K562 (cell line): ENCODE measurements around the gene TMEFF2. TPM values are rescaled to one million over a fixed set of nuclear protein-coding genes. Genes with fewer than 3 reads are reported as not detected.

Experiments
- ATAC-seq: fragments of 200-7000 bp; cut with Tn5 transposase; 3 replicates; pipeline ENCODE4 v1.9.1; 2020; ENCODE audit warnings: moderate library complexity
- BruUV-seq: library from RNA; stranded (reverse); fragments of 400-500 nt; replicated peaks from 2 replicates; lab custom pipeline; 2021; lab: Mats Ljungman, UMichigan
- CTCF ChIA-PET: fragments of 300-600 bp; formaldehyde crosslinking; extraction: SDS; loops from one replicate; lab custom pipeline; 2021; ENCODE audit warnings: low intra/inter-chr PET ratio; lab: Yijun Ruan, JAX
- POLR2A ChIA-PET: fragments of 300-600, 350-650 bp; sonication (Branson Sonifier 250); formaldehyde crosslinking; extraction: SDS; loops from one replicate; lab custom pipeline; 2021; ENCODE audit warnings: antibody characterized with exemption, inconsistent platforms; lab: Yijun Ruan, JAX
- DNase-seq, 4 experiments: peaks; one replicate each; pipeline versions ENCODE4 v3.0.0 to v3.0.0-alpha.2; 2011 to 2018; ENCODE audit warnings: low spot score in 3 of 4, mixed read lengths in 3 of 4; ENCODE audit errors: extremely low read depth in 1 of 4
- FAIRE-seq: peaks from 2 replicates; lab custom pipeline; 2011; peaks lifted over from hg19 to GRCh38; lab: Jason Lieb, UNC
- H2AFZ ChIP-seq: 2 replicates; pipeline ENCODE4 v1.6.0; 2011; ENCODE audit warnings: low read depth, low read length, control low read depth, inconsistent platforms
- H3K27ac ChIP-seq: fragments of 200-600 bp; 3 replicates; pipeline ENCODE4 v1.8.0; 2011; ENCODE audit warnings: low read depth, mild to moderate bottlenecking, control low read depth, inconsistent platforms, low read length, moderate library complexity, mixed read lengths; ENCODE audit errors: extremely low read depth
- H3K27me3 ChIP-seq, 2 experiments: fragments of 300-600 bp in 1 of 2; 2 replicates in 1 of 2; 3 replicates in 1 of 2; pipeline versions ENCODE4 v1.6.0 to v1.8.0; 2011; ENCODE audit warnings: inconsistent platforms in 2 of 2, low read length in 2 of 2, mild to moderate bottlenecking in 1 of 2, mixed read lengths in 1 of 2, moderate library complexity in 1 of 2; ENCODE audit not compliant: control insufficient read depth in 2 of 2, insufficient read depth in 2 of 2
- H3K36me3 ChIP-seq: fragments of 300-600 bp; 3 replicates; pipeline ENCODE4 v1.8.0; 2011; ENCODE audit warnings: mild to moderate bottlenecking, low read length, inconsistent platforms; ENCODE audit not compliant: control insufficient read depth, insufficient read depth
- H3K4me1 ChIP-seq, 2 experiments: fragments of 200-600 bp in 1 of 2; replicated peaks in 1 of 2; 2 replicates in 1 of 2; 3 replicates in 1 of 2; pipeline versions ENCODE4 v1.5.1 to v1.8.0; 2011; ENCODE audit warnings: inconsistent platforms in 2 of 2, low read length in 2 of 2, mild to moderate bottlenecking in 1 of 2, mixed read lengths in 1 of 2, moderate library complexity in 1 of 2; ENCODE audit not compliant: control insufficient read depth in 2 of 2, insufficient read depth in 2 of 2
- H3K4me2 ChIP-seq: 2 replicates; pipeline ENCODE4 v1.6.1; 2011; ENCODE audit warnings: low read length, control low read depth, inconsistent platforms, mixed read lengths; ENCODE audit not compliant: insufficient read depth
- H3K4me3 ChIP-seq: fragments of 200-600 bp; sonication (generic), shearing (Covaris generic); 2 replicates; pipeline ENCODE4 v1.5.1; 2016; ENCODE audit warnings: control low read depth, inconsistent platforms
- H3K79me2 ChIP-seq: fragments of 200-600 bp; 3 replicates; pipeline ENCODE4 v1.8.0; 2011; ENCODE audit warnings: low read length, inconsistent platforms; ENCODE audit not compliant: control insufficient read depth, insufficient read depth
- H3K9ac ChIP-seq, 2 experiments: 2 replicates each; pipeline versions ENCODE4 v1.6.0 to v1.6.1; 2011; ENCODE audit warnings: low read depth in 2 of 2, low read length in 2 of 2, control low read depth in 1 of 2, inconsistent platforms in 1 of 2, mild to moderate bottlenecking in 1 of 2, mixed read lengths in 1 of 2; ENCODE audit not compliant: insufficient read depth in 1 of 2
- H3K9me1 ChIP-seq: one replicate; pipeline ENCODE4 v1.6.0; 2011; ENCODE audit warnings: inconsistent platforms, mild to moderate bottlenecking, low read length, moderate library complexity; ENCODE audit not compliant: control insufficient read depth, insufficient read depth
- H3K9me3 ChIP-seq: replicated peaks from 2 replicates; pipeline ENCODE4 v1.5.1; 2011; ENCODE audit warnings: low read depth, low read length, inconsistent platforms; ENCODE audit not compliant: control insufficient read depth, insufficient read depth
- H4K20me1 ChIP-seq: replicated peaks from 2 replicates; pipeline ENCODE4 v1.6.1; 2011; ENCODE audit warnings: low read length, inconsistent platforms, mixed read lengths; ENCODE audit not compliant: control insufficient read depth, insufficient read depth
- BDP1 ChIP-seq: IDR thresholded peaks from 3 replicates; pipeline ENCODE4 v1.6.1; 2011; ENCODE audit not compliant: insufficient read length, insufficient read depth
- CBX1 ChIP-seq: sonication (generic); IDR thresholded peaks from 2 replicates; pipeline ENCODE4 v1.6.1; 2016; ENCODE audit warnings: antibody characterized with exemption, low read depth, mild to moderate bottlenecking
- MBD2 ChIP-seq: sonication (generic); IDR thresholded peaks from 2 replicates; pipeline ENCODE4 v1.6.1; 2016; ENCODE audit warnings: low read depth, borderline replicate concordance
- MTA2 ChIP-seq: fragments of 450-650 bp; IDR thresholded peaks from 2 replicates; pipeline ENCODE4 v1.6.1; 2016; ENCODE audit warnings: low read depth
- NCOA4 ChIP-seq: fragments of 450-650 bp; IDR thresholded peaks from 2 replicates; pipeline ENCODE4 v1.6.1; 2018; ENCODE audit warnings: mild to moderate bottlenecking; ENCODE audit not compliant: partially characterized antibody
- NFE2L1 ChIP-seq: fragments of 450-650 bp; IDR thresholded peaks from 2 replicates; pipeline ENCODE4 v1.6.1; 2016; ENCODE audit warnings: missing genetic modification characterization, low read depth, mild to moderate bottlenecking, missing compliant biosample characterization, moderate library complexity, borderline replicate concordance
- SNIP1 ChIP-seq: fragments of 450-650 bp; IDR thresholded peaks from 2 replicates; pipeline ENCODE4 v1.7.1; 2017; ENCODE audit warnings: low read depth, mild to moderate bottlenecking
- SNRNP70 ChIP-seq: fragments of 200-400 bp; formaldehyde crosslinking; optimal IDR thresholded peaks from 2 replicates; pipeline ENCODE3; 2017; ENCODE audit warnings: low read depth, low read length
- SREBF2 ChIP-seq: sonication (generic); formaldehyde crosslinking; IDR thresholded peaks from 2 replicates; pipeline ENCODE4 v1.4.0; 2020; ENCODE audit warnings: mild to moderate bottlenecking, missing genetic modification reagents
- THRAP3 ChIP-seq: fragments of 450-650 bp; IDR thresholded peaks from 2 replicates; pipeline ENCODE4 v1.6.1; 2016; ENCODE audit warnings: mild to moderate bottlenecking, inconsistent platforms, borderline replicate concordance
- USF2 ChIP-seq: sonication (generic); formaldehyde crosslinking; IDR thresholded peaks from 2 replicates; pipeline ENCODE4 v1.5.0; 2020; ENCODE audit warnings: missing genetic modification reagents
- ZNF830 ChIP-seq: fragments of 250-450 bp; sonication (Bioruptor Pico); IDR thresholded peaks from 2 replicates; pipeline ENCODE4 v1.5.0; 2021; ENCODE audit warnings: mild to moderate bottlenecking
- WGBS: fragments of 100-300 bp; shearing (Covaris generic); methylation state at CpG from one replicate; pipeline ENCODE4 v1.1.6; 2016; ENCODE audit warnings: low coverage, mixed read lengths; ENCODE audit not compliant: insufficient coverage; ENCODE audit errors: missing lambda C conversion rate; 5-methylcytosine and 5-hydroxymethylcytosine counted together
- in situ Hi-C: fragments of 300-500 bp; cut with MboI; formaldehyde crosslinking; loops from 4 replicates; pipeline ENCODE4 v1.15.0; 2018; ENCODE audit warnings: inconsistent platforms, mixed read lengths
- intact Hi-C: fragments of 100-400 bp; cut with micrococcal nuclease; formaldehyde crosslinking; loops from 2 replicates; pipeline ENCODE4 v1.14.2; 2022
- polyA plus RNA-seq, 8 experiments: library from polyadenylated mRNA; depleted of rRNA in 4 of 8; stranded (reverse) in 5 of 8; unstranded in 3 of 8; fragments of >200 nt; fragmentation: Nextera tagmentation in 2 of 8; fragmentation: Illumina TruSeq in 1 of 8; extraction: Ambion mirVana in 2 of 8; extraction: Trizol in 1 of 8; gene quantifications; 2 replicates each; pipeline versions ENCODE4 v1.2.1 to v1.2.3, GENCODE V29; 2011 to 2014; ENCODE audit warnings: inconsistent platforms in 1 of 8, missing spikeins in 1 of 8
- total RNA-seq, 7 experiments: library from RNA; depleted of rRNA in 6 of 7; stranded (reverse); fragments of >200 nt in 6 of 7; fragmentation: Illumina TruSeq in 2 of 7; extraction: Trizol in 2 of 7; gene quantifications; 2 replicates each; pipeline versions ENCODE4 v1.2.1 to v1.2.3, GENCODE V29; 2011 to 2021; ENCODE audit warnings: low replicate concordance in 1 of 7

Gene TMEFF2
- total and polyA plus RNA-seq, 9 of the 15 experiments (the other 6 are each of a cell fraction or from before 2014, with no cell fraction given): 1.4 TPM; not detected in 8

GRCh38 chr2:192023006-192023405 is 171.7 kb downstream of the TMEFF2 start:
- DNase-seq (no peak), ATAC-seq (no peak), FAIRE-seq (no peak)
- no peak overlapping the region for H2AFZ ChIP-seq
- H3K27me3 ChIP-seq: no peaks in the 10 kb centered on the region
- H3K36me3 ChIP-seq: no peaks in the 10 kb centered on the region
- in situ Hi-C loops (no loop called here), intact Hi-C loops (loop anchor here (10.0 kb wide), 1 partner anchor 158 kb away; no protein-coding TSS in a partner anchor)
- H3K9me1 ChIP-seq: no peaks in the 10 kb centered on the region
- H3K9ac ChIP-seq: no peak overlapping the region
- no peaks in the 10 kb centered on the region for H4K20me1 ChIP-seq
- POLR2A ChIA-PET: no interaction called here
- CTCF ChIA-PET: no interaction called here
- H3K9me3 ChIP-seq: no peaks in the 10 kb centered on the region
- no peak overlapping the region for H3K4me2 ChIP-seq
- no TSS peak for BruUV-seq
- no peaks in the 10 kb centered on the region for H3K79me2 ChIP-seq
- H3K4me3 ChIP-seq: no peak overlapping the region
- no peak overlapping the region for H3K27ac ChIP-seq
- 61% methylated on average over 3 of the region's 3 CpGs for WGBS
- no peaks in the 10 kb centered on the region for H3K4me1 ChIP-seq
- TF ChIP-seq THRAP3 (no peak), BDP1 (no peak), MTA2 (no peak), ZNF830 (no peak), MBD2 (no peak), NCOA4 (no peak), CBX1 (no peak), SNIP1 (no peak), SREBF2 (CRISPR knock-in tag) (no peak), SNRNP70 (no peak), USF2 (no peak), NFE2L1 (no peak)
